CD4-positive, CD25-positive, alpha-beta regulatory T cell (primary cell): ENCODE data around the gene FKBP15. TPM values are rescaled to one million over a fixed set of nuclear protein-coding genes. Genes with fewer than 3 reads are reported as not detected.

Experiments used
- ATAC-seq, 2 donors: fragments of 150-1000 bp; cut with Tn5 transposase; one replicate each; pipeline ENCODE4 v1.10.0; 2021; ENCODE audit warnings: low read depth in 2 of 2, moderate number of reproducible peaks in 2 of 2, moderate library complexity in 1 of 2
- DNase-seq, 3 donors: peaks; one replicate each; pipeline versions ENCODE4 v3.0.0 to v3.0.0-alpha.2; 2012 to 2022; ENCODE audit warnings: mixed read lengths in 1 of 3
- H3K27ac ChIP-seq: one replicate; pipeline ENCODE4 v1.7.0; 2013; ENCODE audit warnings: mild to moderate bottlenecking, low read length; ENCODE audit not compliant: insufficient read depth, poor library complexity, severe bottlenecking
- H3K27me3 ChIP-seq: one replicate; pipeline ENCODE4 v1.7.0; 2013; ENCODE audit warnings: low read length; ENCODE audit not compliant: control insufficient read depth, insufficient read depth
- H3K36me3 ChIP-seq: one replicate; pipeline ENCODE4 v1.7.0; 2013; ENCODE audit warnings: mild to moderate bottlenecking, low read length, moderate library complexity; ENCODE audit not compliant: control insufficient read depth, insufficient read depth
- H3K4me1 ChIP-seq: 2 replicates; pipeline ENCODE4 v1.7.0; 2013; ENCODE audit warnings: mild to moderate bottlenecking, low read length; ENCODE audit not compliant: insufficient read depth, control insufficient read depth, poor library complexity, severe bottlenecking
- H3K4me3 ChIP-seq: one replicate; pipeline ENCODE4 v1.7.0; 2013; ENCODE audit warnings: low read depth, mild to moderate bottlenecking, low read length, moderate library complexity
- H3K9me3 ChIP-seq, 2 experiments: 1 replicate in 1 of 2; 2 replicates in 1 of 2; pipeline ENCODE4 v1.7.0; 2013; ENCODE audit warnings: low read length in 2 of 2, mild to moderate bottlenecking in 1 of 2, moderate library complexity in 1 of 2; ENCODE audit not compliant: control insufficient read depth in 2 of 2
- H3K27ac Mint-ChIP-seq, 3 donors: one replicate each; pipeline ENCODE4 v1.8.0; 2020 to 2022; ENCODE audit warnings: mild to moderate bottlenecking in 3 of 3, mixed read lengths in 3 of 3, moderate library complexity in 2 of 3
- H3K27me3 Mint-ChIP-seq: one replicate; pipeline ENCODE4 v1.8.0; 2022; ENCODE audit warnings: mild to moderate bottlenecking, mixed read lengths
- H3K36me3 Mint-ChIP-seq: one replicate; pipeline ENCODE4 v1.8.0; 2020; ENCODE audit warnings: mixed read lengths
- H3K4me1 Mint-ChIP-seq, 4 donors: one replicate each; pipeline ENCODE4 v1.8.0; 2020 to 2022; ENCODE audit warnings: mixed read lengths in 4 of 4, mild to moderate bottlenecking in 1 of 4
- H3K4me3 Mint-ChIP-seq, 4 donors: one replicate each; pipeline ENCODE4 v1.8.0; 2020 to 2022; ENCODE audit warnings: mild to moderate bottlenecking in 4 of 4, mixed read lengths in 4 of 4, moderate library complexity in 3 of 4
- H3K9me3 Mint-ChIP-seq, 7 donors: one replicate each; pipeline ENCODE4 v1.8.0; 2020 to 2022; ENCODE audit warnings: mixed read lengths in 7 of 7, mild to moderate bottlenecking in 3 of 7, moderate library complexity in 2 of 7
- polyA plus RNA-seq, 4 donors: library from polyadenylated mRNA; unstranded; fragments of 300-500 nt; fragmentation: Illumina TruSeq; gene quantifications; one replicate each; pipeline ENCODE4 v1.2.3, GENCODE V29; 2021
- total RNA-seq: library from RNA; stranded (reverse); gene quantifications from one replicate; pipeline ENCODE4 v1.2.3, GENCODE V29; 2022

The FKBP15 gene, protein sequence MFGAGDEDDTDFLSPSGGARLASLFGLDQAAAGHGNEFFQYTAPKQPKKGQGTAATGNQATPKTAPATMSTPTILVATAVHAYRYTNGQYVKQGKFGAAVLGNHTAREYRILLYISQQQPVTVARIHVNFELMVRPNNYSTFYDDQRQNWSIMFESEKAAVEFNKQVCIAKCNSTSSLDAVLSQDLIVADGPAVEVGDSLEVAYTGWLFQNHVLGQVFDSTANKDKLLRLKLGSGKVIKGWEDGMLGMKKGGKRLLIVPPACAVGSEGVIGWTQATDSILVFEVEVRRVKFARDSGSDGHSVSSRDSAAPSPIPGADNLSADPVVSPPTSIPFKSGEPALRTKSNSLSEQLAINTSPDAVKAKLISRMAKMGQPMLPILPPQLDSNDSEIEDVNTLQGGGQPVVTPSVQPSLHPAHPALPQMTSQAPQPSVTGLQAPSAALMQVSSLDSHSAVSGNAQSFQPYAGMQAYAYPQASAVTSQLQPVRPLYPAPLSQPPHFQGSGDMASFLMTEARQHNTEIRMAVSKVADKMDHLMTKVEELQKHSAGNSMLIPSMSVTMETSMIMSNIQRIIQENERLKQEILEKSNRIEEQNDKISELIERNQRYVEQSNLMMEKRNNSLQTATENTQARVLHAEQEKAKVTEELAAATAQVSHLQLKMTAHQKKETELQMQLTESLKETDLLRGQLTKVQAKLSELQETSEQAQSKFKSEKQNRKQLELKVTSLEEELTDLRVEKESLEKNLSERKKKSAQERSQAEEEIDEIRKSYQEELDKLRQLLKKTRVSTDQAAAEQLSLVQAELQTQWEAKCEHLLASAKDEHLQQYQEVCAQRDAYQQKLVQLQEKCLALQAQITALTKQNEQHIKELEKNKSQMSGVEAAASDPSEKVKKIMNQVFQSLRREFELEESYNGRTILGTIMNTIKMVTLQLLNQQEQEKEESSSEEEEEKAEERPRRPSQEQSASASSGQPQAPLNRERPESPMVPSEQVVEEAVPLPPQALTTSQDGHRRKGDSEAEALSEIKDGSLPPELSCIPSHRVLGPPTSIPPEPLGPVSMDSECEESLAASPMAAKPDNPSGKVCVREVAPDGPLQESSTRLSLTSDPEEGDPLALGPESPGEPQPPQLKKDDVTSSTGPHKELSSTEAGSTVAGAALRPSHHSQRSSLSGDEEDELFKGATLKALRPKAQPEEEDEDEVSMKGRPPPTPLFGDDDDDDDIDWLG
- total RNA-seq: 24.9 TPM
- 1 to 10 TPM; 7.1 to 9.8 (median 8.9) TPM for polyA plus RNA-seq

DNA sequence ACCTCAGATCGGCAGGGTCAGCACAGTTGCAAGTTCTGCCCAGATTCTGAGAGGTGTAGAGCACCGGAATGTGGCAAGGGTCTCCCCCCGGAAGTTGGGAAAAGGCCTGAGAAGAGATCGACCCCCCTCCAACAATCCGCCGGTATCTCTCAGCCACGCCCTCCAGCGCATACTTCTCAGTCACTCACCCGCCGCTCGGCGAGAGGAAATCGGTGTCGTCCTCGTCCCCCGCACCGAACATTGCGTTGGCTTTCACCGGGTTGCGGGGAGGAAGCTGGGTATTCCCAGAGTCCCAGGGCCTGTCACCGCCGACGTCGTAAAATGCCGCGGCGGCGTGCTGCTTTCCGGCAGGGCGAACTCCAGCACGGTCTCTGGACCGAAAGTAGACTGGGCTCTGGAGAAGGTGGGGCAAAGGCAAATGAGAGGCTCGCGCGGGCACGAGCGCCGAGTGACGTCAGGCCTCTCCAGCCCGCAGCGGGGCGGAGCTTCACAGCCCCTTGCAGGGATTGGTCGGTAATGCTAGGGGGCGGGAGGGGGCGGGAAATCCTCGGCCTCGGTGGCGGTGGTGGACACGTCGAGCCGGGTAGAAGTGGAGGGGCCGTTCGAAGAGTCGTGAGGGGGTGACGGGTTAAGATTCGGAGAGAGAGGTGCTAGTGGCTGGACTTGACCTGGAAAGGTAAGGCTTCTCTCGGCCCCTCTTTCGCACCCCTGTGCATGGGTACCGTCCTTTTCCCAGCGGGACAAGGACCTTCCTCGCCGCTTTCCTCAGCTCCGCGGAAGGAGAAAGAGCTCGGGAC, at the start of gene FKBP15, which contains the start of gene SLC31A1:
Gene FKBP15, minus strand, starts transcription at position 275 of the 797 bp plus-strand sequence. Its CDS starts 34 bp downstream, at position 241.
Gene SLC31A1, plus strand, starts transcription at position 542 of the 797 bp plus-strand sequence. CDS start 34,605 bp downstream, outside the sequence.
- Mint-ChIP-seq H3K27me3 (no peaks in the 10 kb centered on the region), H3K27ac (peak within 1 kb of the TSS; percentile 86 to 97 (median 94)), H3K4me3 (peak within 1 kb of the TSS; percentile 93 to 97 (median 95)), H3K9me3 (peaks cover 0 to 2% (median 0%) of the 10 kb centered on the region in 7 donors), H3K4me1 (peaks cover 16 to 61% (median 40%) of the 10 kb centered on the region in 4 donors), H3K36me3 (no peaks in the 10 kb centered on the region)
- ATAC-seq (peak; percentile 99 to 100), DNase-seq (peak; percentile 97)
- H3K27me3 ChIP-seq: no peaks in the 10 kb centered on the region
- no peaks in the 10 kb centered on the region for H3K9me3 ChIP-seq
- peaks cover 35% of the 10 kb centered on the region for H3K4me1 ChIP-seq
- H3K27ac ChIP-seq: peak within 1 kb of the TSS; percentile 87
- no peaks in the 10 kb centered on the region for H3K36me3 ChIP-seq
- H3K4me3 ChIP-seq: peak within 1 kb of the TSS; percentile 87

- peaks cover 39% of the 10 kb centered on the region for H3K36me3 Mint-ChIP-seq
- no peaks in the 10 kb centered on the region for H3K9me3 Mint-ChIP-seq
- Histone ChIP-seq H3K27me3 (no peaks in the 10 kb centered on the region), H3K4me3 (no peak overlapping the region), H3K4me1 (peaks cover 10% of the 10 kb centered on the region), H3K27ac (no peak overlapping the region), H3K9me3 (no peaks in the 10 kb centered on the region), H3K36me3 (peaks cover 67% of the 10 kb centered on the region)
- DNase-seq: no peak
- H3K4me3 Mint-ChIP-seq: peak overlapping the region in 1 of 4 donors; percentile 21
- no peak for ATAC-seq
- peak overlapping the region in 2 of 3 donors; percentile 8 to 16 for H3K27ac Mint-ChIP-seq
- H3K27me3 Mint-ChIP-seq: no peaks in the 10 kb centered on the region
- peaks cover 14 to 32% (median 22%) of the 10 kb centered on the region in 4 donors for H3K4me1 Mint-ChIP-seq
Observed at GRCh38 chr9:113269871-113270270, 48.8 kb upstream of the FKBP15 start.

GRCh38 chr9:113269355-113269754, 48.3 kb upstream of the FKBP15 start:
- H3K4me3 ChIP-seq: no peak overlapping the region
- peaks cover 5% of the 10 kb centered on the region for H3K4me1 ChIP-seq
- no peak for ATAC-seq
- H3K4me3 Mint-ChIP-seq: peak overlapping the region in 1 of 4 donors; percentile 21
- H3K9me3 ChIP-seq: no peaks in the 10 kb centered on the region
- no peaks in the 10 kb centered on the region for H3K27me3 Mint-ChIP-seq
- no peaks in the 10 kb centered on the region for H3K9me3 Mint-ChIP-seq
- H3K36me3 Mint-ChIP-seq: peaks cover 40% of the 10 kb centered on the region
- H3K27ac ChIP-seq: no peak overlapping the region
- no peak overlapping the region for H3K27ac Mint-ChIP-seq
- peak in 1 of 3 donors; percentile 8 for DNase-seq
- peaks cover 14 to 28% (median 21%) of the 10 kb centered on the region in 4 donors for H3K4me1 Mint-ChIP-seq
- H3K27me3 ChIP-seq: no peaks in the 10 kb centered on the region
- H3K36me3 ChIP-seq: peaks cover 67% of the 10 kb centered on the region

DNA sequence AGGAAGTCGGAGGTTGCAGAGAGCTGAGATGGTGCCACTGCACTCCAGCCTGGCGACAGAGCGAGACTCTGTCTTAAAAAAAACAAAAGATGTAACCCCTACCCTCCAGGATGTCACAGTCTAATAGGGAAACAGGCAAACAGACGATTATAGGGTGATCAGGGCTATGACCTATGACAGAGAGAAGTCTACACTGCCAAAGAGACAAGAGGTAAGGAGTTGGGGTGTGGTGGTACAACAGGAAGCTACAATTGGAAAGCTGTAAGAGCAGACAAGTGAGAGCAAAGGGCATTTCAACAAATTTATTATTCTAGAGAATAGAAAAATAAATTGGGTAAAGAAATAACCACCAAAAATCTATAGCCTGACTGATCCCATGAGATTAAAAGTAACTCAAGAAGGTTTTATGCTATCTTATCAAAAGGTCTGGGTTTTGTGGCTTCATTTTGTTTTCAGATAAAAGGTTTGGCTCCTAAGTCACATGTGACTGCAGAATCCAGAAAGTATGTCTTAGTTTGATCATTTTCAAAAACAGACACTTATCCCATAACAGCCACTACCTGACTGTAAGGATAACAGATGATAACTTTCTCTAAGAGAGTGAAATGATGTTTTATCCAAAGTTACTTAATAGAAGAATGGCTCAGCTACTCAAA, 47.0 kb upstream of the FKBP15 start:
- H3K27ac ChIP-seq: no peak overlapping the region
- peaks cover 63% of the 10 kb centered on the region for H3K36me3 ChIP-seq
- Mint-ChIP-seq H3K36me3 (peaks cover 37% of the 10 kb centered on the region), H3K27ac (peak overlapping the region in 2 of 3 donors; percentile 78 to 79), H3K27me3 (no peaks in the 10 kb centered on the region), H3K9me3 (peaks cover 0 to 2% (median 0%) of the 10 kb centered on the region in 7 donors), H3K4me3 (peak overlapping the region in 1 of 4 donors; percentile 21), H3K4me1 (peaks cover 12 to 22% (median 17%) of the 10 kb centered on the region in 4 donors)
- H3K27me3 ChIP-seq: no peaks in the 10 kb centered on the region
- DNase-seq: no peak
- H3K4me1 ChIP-seq: no peaks in the 10 kb centered on the region
- ATAC-seq: no peak
- H3K4me3 ChIP-seq: no peak overlapping the region
- no peaks in the 10 kb centered on the region for H3K9me3 ChIP-seq

DNA sequence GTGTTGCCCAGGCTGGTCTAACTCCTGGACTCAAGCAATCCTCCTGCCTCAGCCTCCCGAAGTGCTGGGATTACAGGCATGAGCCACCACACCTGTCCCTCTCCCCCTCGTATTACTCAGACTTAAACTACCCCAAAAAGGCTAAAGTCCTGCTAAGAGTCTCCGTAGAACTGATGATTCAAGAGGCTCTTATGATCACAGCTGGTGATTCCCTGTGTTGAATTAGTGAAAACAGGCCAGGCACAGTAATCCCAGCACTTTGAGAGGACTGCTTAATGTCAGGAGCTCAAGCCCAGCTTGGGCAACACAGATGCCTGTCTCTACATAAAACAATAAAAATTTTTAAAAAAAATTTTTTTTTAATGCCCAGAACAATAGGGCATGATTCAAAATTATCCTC, 45.1 kb upstream of the FKBP15 start:
- Histone ChIP-seq H3K4me3 (no peak overlapping the region), H3K27me3 (no peaks in the 10 kb centered on the region), H3K9me3 (no peaks in the 10 kb centered on the region), H3K36me3 (peaks cover 45% of the 10 kb centered on the region), H3K27ac (no peak overlapping the region), H3K4me1 (no peaks in the 10 kb centered on the region)
- H3K4me1 Mint-ChIP-seq: peaks cover 12 to 17% (median 15%) of the 10 kb centered on the region in 4 donors
- no peak overlapping the region for H3K4me3 Mint-ChIP-seq
- H3K27ac Mint-ChIP-seq: peak overlapping the region in 1 of 3 donors; percentile 56
- ATAC-seq (no peak), DNase-seq (no peak)
- H3K36me3 Mint-ChIP-seq: peaks cover 37% of the 10 kb centered on the region
- H3K9me3 Mint-ChIP-seq: peaks cover 0 to 2% (median 0%) of the 10 kb centered on the region in 7 donors
- no peaks in the 10 kb centered on the region for H3K27me3 Mint-ChIP-seq

DNA sequence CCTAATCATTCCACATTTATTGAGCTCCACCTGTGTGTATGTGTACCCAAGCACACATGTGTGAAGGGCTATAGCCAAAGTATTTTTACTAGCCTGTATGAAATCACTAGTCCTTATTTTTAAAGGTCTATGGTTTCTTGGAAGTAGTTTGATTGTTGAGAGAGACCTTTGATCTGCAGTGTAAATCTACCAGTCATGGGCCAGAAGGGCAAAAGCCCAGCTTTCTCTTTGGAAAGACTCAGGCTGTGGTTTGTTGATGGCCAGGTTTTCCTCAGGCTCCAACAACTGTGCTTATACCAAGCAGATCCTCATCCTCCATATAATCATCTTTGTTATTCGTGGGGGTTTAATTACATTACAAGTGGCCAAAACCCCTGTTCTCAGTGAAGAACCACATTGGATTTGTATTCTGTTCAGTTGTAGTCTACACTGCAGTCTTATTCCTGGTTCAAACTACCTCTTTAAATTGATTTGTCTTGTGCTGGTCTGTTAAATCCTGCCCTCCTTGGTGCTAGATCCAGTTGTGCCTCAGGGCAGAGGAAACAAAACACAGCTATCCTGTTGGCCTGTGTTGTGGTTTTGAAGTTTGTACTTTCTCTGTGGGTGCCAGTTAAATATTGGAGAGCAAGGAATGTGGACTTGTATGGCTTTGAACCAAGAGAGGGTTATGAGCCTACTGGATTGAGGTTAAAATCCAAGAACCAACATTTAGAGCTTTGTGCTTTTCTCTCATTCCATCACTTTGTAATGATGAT, 41.0 kb upstream of the FKBP15 start:
- DNase-seq (no peak), ATAC-seq (no peak)
- H3K9me3 ChIP-seq: no peaks in the 10 kb centered on the region
- H3K4me3 Mint-ChIP-seq: no peak overlapping the region
- no peak overlapping the region for H3K27ac ChIP-seq
- H3K36me3 ChIP-seq: peaks cover 18% of the 10 kb centered on the region
- peaks cover 41% of the 10 kb centered on the region for H3K36me3 Mint-ChIP-seq
- no peaks in the 10 kb centered on the region for H3K4me1 ChIP-seq
- H3K27me3 ChIP-seq: no peaks in the 10 kb centered on the region
- H3K27me3 Mint-ChIP-seq: no peaks in the 10 kb centered on the region
- no peak overlapping the region for H3K4me3 ChIP-seq
- H3K9me3 Mint-ChIP-seq: peaks cover 0 to 2% (median 0%) of the 10 kb centered on the region in 7 donors
- H3K27ac Mint-ChIP-seq: no peak overlapping the region
- H3K4me1 Mint-ChIP-seq: no peaks in the 10 kb centered on the region
